Activated CD4-positive, CD25-positive, alpha-beta regulatory T cell treated with anti-CD3 and anti-CD28 coated beads, Interleukin-2, amount 50 U/mL, for 24 hours (primary cell): ENCODE data around the gene MYOT.
"Not testable (repeated sequence)": the region's sequence is repeated elsewhere in the genome, so short reads cannot be mapped to it uniquely, and the experiment has no call there.

Experiments
- ATAC-seq, 2 donors: fragments of 150-1000 bp; cut with Tn5 transposase; one replicate each; pipeline ENCODE4 v1.10.0; 2021; ENCODE audit warnings: mild to moderate bottlenecking in 1 of 2, moderate library complexity in 1 of 2

Gene MYOT

GRCh38 chr5:137856916-137857862, 10.5 kb upstream of the MYOT start:
- ATAC-seq = no peak

GRCh38 chr5:137858223-137858916, 9.3 kb upstream of the MYOT start:
- ATAC-seq = peak in 1 of 2 donors; percentile 30

- ATAC-seq = no peak
These were observed 8.7 kb upstream of the MYOT start for GRCh38 chr5:137858954-137859353.

- no peak for ATAC-seq
These were observed 5.4 kb upstream of the MYOT start for GRCh38 chr5:137862251-137862650.

- not testable (repeated sequence) for ATAC-seq
These were observed 4.0 kb upstream of the MYOT start for GRCh38 chr5:137863653-137864052.

- ATAC-seq = no peak
These were observed 895 bp upstream of the MYOT start for GRCh38 chr5:137866541-137867388.

GRCh38 chr5:137870647-137871339, 3.1 kb downstream of the MYOT start:
- no peak for ATAC-seq

GRCh38 chr5:137871571-137871970, 3.9 kb downstream of the MYOT start:
- no peak for ATAC-seq

- ATAC-seq = no peak
These were observed 4.8 kb downstream of the MYOT start for GRCh38 chr5:137872466-137872865.

GRCh38 chr5:137876101-137876500, 8.4 kb downstream of the MYOT start:
- no peak for ATAC-seq

GRCh38 chr5:137880313-137880712, 12.7 kb downstream of the MYOT start:
- ATAC-seq = no peak

- no peak for ATAC-seq
These were observed 20.2 kb downstream of the MYOT start for GRCh38 chr5:137887831-137888230.

GRCh38 chr5:137888466-137888862, 20.8 kb downstream of the MYOT start:
- ATAC-seq = no peak

GRCh38 chr5:137888863-137889759, 21.5 kb downstream of the MYOT start, which contains the start of gene PKD2L2:
PKD2L2 (plus strand) TSS chr5:137889457; CDS start chr5:137889492, 35 bp downstream.
- peak; percentile 99 to 100 for ATAC-seq

- no peak for ATAC-seq
These were observed 23.2 kb downstream of the MYOT start for GRCh38 chr5:137890845-137891244.

- ATAC-seq = no peak
These were observed 24.2 kb downstream of the MYOT start for GRCh38 chr5:137891849-137892248.

GRCh38 chr5:137894586-137894985, 26.9 kb downstream of the MYOT start:
- no peak for ATAC-seq

- no peak for ATAC-seq
These were observed 28.9 kb downstream of the MYOT start for GRCh38 chr5:137896560-137896959.

GRCh38 chr5:137899493-137899892, 31.8 kb downstream of the MYOT start:
- ATAC-seq = no peak

GRCh38 chr5:137901011-137901817, 33.6 kb downstream of the MYOT start:
- no peak for ATAC-seq
